Trophoblast cell (in vitro differentiated cells and primary cell): Measurements from ENCODE around the gene FGF2.

Source experiments
- DNase-seq, 2 donors: peaks; one replicate each; pipeline ENCODE4 v3.0.0-alpha.2; 2016
- H2AFZ ChIP-seq: 2 replicates; pipeline ENCODE4 v1.6.1; 2013; ENCODE audit warnings: low read length, moderate library complexity, mild to moderate bottlenecking; ENCODE audit not compliant: insufficient read depth, poor library complexity
- H2AK5ac ChIP-seq: 2 replicates; pipeline ENCODE4 v1.6.1; 2013; ENCODE audit warnings: mild to moderate bottlenecking, low read length
- H2BK120ac ChIP-seq: 2 replicates; pipeline ENCODE4 v1.6.1; 2013; ENCODE audit warnings: low read length, mild to moderate bottlenecking, moderate library complexity; ENCODE audit not compliant: insufficient read depth, poor library complexity
- H2BK12ac ChIP-seq: 2 replicates; pipeline ENCODE4 v1.6.1; 2013; ENCODE audit warnings: mild to moderate bottlenecking, low read length, moderate library complexity
- H2BK5ac ChIP-seq: 2 replicates; pipeline ENCODE4 v1.6.1; 2013; ENCODE audit warnings: low read length, low read depth, moderate library complexity, mild to moderate bottlenecking; ENCODE audit not compliant: poor library complexity
- H3K14ac ChIP-seq: 2 replicates; pipeline ENCODE4 v1.6.1; 2013; ENCODE audit warnings: mild to moderate bottlenecking, low read length
- H3K18ac ChIP-seq: 2 replicates; pipeline ENCODE4 v1.6.1; 2013; ENCODE audit warnings: mild to moderate bottlenecking, low read length
- H3K23ac ChIP-seq: 2 replicates; pipeline ENCODE4 v1.6.1; 2013; ENCODE audit warnings: low read length
- H3K27ac ChIP-seq: 2 replicates; pipeline ENCODE4 v1.5.1; 2013; ENCODE audit warnings: low read depth, mild to moderate bottlenecking, inconsistent platforms, low read length, moderate library complexity
- H3K27me3 ChIP-seq: 2 replicates; pipeline ENCODE4 v1.6.1; 2013; ENCODE audit warnings: inconsistent platforms, mild to moderate bottlenecking, low read length, moderate library complexity; ENCODE audit not compliant: insufficient read depth
- H3K36me3 ChIP-seq, 2 experiments: 1 replicate in 1 of 2; 2 replicates in 1 of 2; pipeline ENCODE4 v1.6.1; 2013; ENCODE audit warnings: low read length in 2 of 2, mild to moderate bottlenecking in 2 of 2, moderate library complexity in 1 of 2; ENCODE audit not compliant: insufficient read depth in 2 of 2, control insufficient read depth in 1 of 2
- H3K4ac ChIP-seq: 2 replicates; pipeline ENCODE4 v1.6.1; 2013; ENCODE audit warnings: low read depth, mild to moderate bottlenecking, low read length, moderate library complexity
- H3K4me1 ChIP-seq, 2 experiments: 1 replicate in 1 of 2; 2 replicates in 1 of 2; pipeline ENCODE4 v1.6.1; 2013; ENCODE audit warnings: low read length in 2 of 2, mild to moderate bottlenecking in 2 of 2, moderate library complexity in 1 of 2; ENCODE audit not compliant: insufficient read depth in 2 of 2, control insufficient read depth in 1 of 2
- H3K4me2 ChIP-seq: 2 replicates; pipeline ENCODE4 v1.6.1; 2013; ENCODE audit warnings: inconsistent platforms, mild to moderate bottlenecking, low read length, moderate library complexity
- H3K4me3 ChIP-seq: 2 replicates; pipeline ENCODE4 v1.5.1; 2013; ENCODE audit warnings: mild to moderate bottlenecking, low read depth, low read length, inconsistent platforms
- H3K79me1 ChIP-seq: one replicate; pipeline ENCODE4 v1.6.1; 2013; ENCODE audit warnings: low read length
- H3K79me2 ChIP-seq: 2 replicates; pipeline ENCODE4 v1.6.1; 2013; ENCODE audit warnings: low read length, mild to moderate bottlenecking; ENCODE audit not compliant: control insufficient read depth, insufficient read depth, poor library complexity
- H3K9ac ChIP-seq: 2 replicates; pipeline ENCODE4 v1.6.1; 2013; ENCODE audit warnings: mild to moderate bottlenecking, low read length
- H3K9me3 ChIP-seq: 2 replicates; pipeline ENCODE4 v1.6.1; 2013; ENCODE audit warnings: low read depth, mild to moderate bottlenecking, control low read depth, inconsistent platforms, low read length; ENCODE audit not compliant: insufficient read depth
- H4K12ac ChIP-seq: 2 replicates; pipeline ENCODE4 v1.6.1; 2013; ENCODE audit warnings: low read depth, mild to moderate bottlenecking, low read length, moderate library complexity
- H4K8ac ChIP-seq: 2 replicates; pipeline ENCODE4 v1.6.1; 2013; ENCODE audit warnings: low read depth, mild to moderate bottlenecking, low read length, moderate library complexity
- H4K91ac ChIP-seq: one replicate; pipeline ENCODE4 v1.6.1; 2013; ENCODE audit warnings: low read depth, mild to moderate bottlenecking, low read length, moderate library complexity
- WGBS: extraction: QIAGEN DNeasy Blood & Tissue Kit; methylation state at CpG from one replicate; pipeline ENCODE4 v1.1.7; 2013; ENCODE audit warnings: missing lambda C conversion rate; ENCODE audit not compliant: insufficient read length, insufficient coverage; ENCODE audit errors: extremely low coverage; 5-methylcytosine and 5-hydroxymethylcytosine counted together

Gene FGF2

DNA sequence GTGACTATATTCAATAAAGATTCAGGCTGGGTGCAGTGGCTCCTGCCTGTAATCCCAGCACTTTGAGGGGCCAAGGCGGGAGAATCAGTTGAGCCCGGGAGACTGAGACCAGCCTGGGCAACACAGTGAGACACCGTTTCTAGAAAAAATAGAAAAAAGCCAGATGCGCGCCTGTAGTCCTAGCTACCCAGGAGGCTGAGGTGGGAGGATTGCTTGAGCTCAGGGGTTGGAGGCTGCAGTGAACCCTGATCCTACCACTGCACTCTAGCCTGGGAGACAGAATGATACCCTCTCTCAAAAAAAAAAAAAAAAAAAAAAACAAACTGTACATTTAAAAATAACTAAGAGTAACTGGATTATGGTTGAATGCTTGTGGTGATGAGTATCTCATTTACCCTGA is 94.7 kb downstream of the FGF2 start:
- Histone ChIP-seq H2AFZ (no peak overlapping the region), H2BK120ac (no peak overlapping the region), H3K9me3 (no peaks in the 10 kb centered on the region), H4K12ac (no peak overlapping the region), H3K4me1 (peaks cover 0 to 4% of the 10 kb centered on the region in 2 experiments), H4K8ac (no peak overlapping the region), H3K4ac (no peak overlapping the region), H3K14ac (no peak overlapping the region), H3K23ac (no peak overlapping the region), H3K18ac (no peak overlapping the region), H3K27me3 (no peaks in the 10 kb centered on the region), H2AK5ac (no peak overlapping the region), H3K79me1 (peaks cover 7% of the 10 kb centered on the region), H3K9ac (no peak overlapping the region), H2BK5ac (no peak overlapping the region), H4K91ac (no peak overlapping the region), H3K4me2 (no peak overlapping the region), H3K36me3 (no peaks in the 10 kb centered on the region), H3K79me2 (peaks cover 2% of the 10 kb centered on the region), H3K27ac (no peak overlapping the region), H2BK12ac (no peak overlapping the region), H3K4me3 (no peak overlapping the region)
- no peak for DNase-seq
- no CpG with 5 or more reads among the region's 5 CpGs for WGBS

DNA sequence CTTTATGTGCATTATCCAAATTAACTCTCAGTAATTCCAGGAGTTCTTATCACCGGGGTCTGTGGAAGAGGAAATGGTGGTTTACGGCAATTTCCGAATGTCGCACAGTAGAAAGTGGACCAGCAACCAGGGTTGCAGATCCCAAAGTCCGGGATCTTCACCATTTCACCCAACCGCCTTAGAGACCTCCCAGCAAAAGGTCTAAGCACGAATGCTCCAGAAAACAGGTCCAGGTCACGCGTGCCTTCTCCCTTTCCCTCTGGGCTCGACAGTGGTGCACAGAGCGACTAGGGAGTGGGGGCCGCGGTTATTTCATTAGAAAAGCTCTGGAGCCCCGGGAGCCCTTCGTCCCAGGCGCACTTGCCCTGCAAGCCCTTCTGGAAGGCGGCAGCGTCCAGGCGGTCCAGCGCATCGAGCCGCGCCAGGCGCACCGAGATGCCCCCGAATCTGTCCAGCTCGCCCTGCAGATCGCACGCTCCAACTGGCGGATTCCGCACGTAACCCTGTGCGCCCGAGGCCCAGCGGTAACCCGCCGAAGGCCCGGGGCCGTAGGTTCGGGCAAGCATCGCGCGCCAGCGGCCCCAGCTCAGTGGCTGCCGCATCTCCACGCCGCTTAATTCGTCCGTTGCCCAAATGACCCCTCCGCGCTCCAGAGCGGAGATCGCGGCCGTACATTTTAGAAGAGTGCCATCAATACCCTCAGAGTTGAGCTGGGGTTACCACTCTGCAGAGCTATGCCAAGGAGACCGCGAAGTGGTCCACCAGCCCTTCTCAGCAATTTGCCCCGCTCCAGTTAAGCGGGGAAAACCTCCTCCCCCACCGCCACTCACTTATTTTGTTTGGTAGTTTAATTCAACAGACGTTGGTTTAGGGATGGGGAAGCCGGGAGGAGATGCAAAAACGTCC is 95.6 kb downstream of the FGF2 start, which contains the start of gene NUDT6:
TSS of gene NUDT6 (minus strand) at position 627 of the 906 bp plus-strand sequence. CDS start at position 602, 25 bp downstream.
- H2AFZ ChIP-seq = peak within 1 kb of the TSS; percentile 94
- peak within 1 kb of the TSS; percentile 56 for H4K91ac ChIP-seq
- WGBS = no CpG with 5 or more reads among the region's 63 CpGs
- H3K36me3 ChIP-seq = no peaks in the 10 kb centered on the region
- H4K8ac ChIP-seq = peak within 1 kb of the TSS; percentile 89
- H2AK5ac ChIP-seq = no peak within 1 kb of the TSS
- H2BK5ac ChIP-seq = peak within 1 kb of the TSS; percentile 47
- peak within 1 kb of the TSS; percentile 42 for H3K4ac ChIP-seq
- H3K18ac ChIP-seq = peak within 1 kb of the TSS; percentile 68
- peak within 1 kb of the TSS; percentile 83 for H3K9ac ChIP-seq
- H3K9me3 ChIP-seq = no peaks in the 10 kb centered on the region
- H4K12ac ChIP-seq = peak within 1 kb of the TSS; percentile 67
- peak within 1 kb of the TSS; percentile 43 for H2BK120ac ChIP-seq
- peaks cover 0 to 4% of the 10 kb centered on the region in 2 experiments for H3K4me1 ChIP-seq
- H3K4me3 ChIP-seq = peak within 1 kb of the TSS; percentile 91
- peak; percentile 30 to 65 for DNase-seq
- H3K23ac ChIP-seq = no peak within 1 kb of the TSS
- peak within 1 kb of the TSS; percentile 93 for H3K4me2 ChIP-seq
- peak within 1 kb of the TSS; percentile 1 for H3K27ac ChIP-seq
- no peak within 1 kb of the TSS for H2BK12ac ChIP-seq
- H3K79me1 ChIP-seq = peaks cover 7% of the 10 kb centered on the region
- peak within 1 kb of the TSS; percentile 59 for H3K14ac ChIP-seq
- H3K27me3 ChIP-seq = no peaks in the 10 kb centered on the region
- peaks cover 2% of the 10 kb centered on the region for H3K79me2 ChIP-seq

DNA sequence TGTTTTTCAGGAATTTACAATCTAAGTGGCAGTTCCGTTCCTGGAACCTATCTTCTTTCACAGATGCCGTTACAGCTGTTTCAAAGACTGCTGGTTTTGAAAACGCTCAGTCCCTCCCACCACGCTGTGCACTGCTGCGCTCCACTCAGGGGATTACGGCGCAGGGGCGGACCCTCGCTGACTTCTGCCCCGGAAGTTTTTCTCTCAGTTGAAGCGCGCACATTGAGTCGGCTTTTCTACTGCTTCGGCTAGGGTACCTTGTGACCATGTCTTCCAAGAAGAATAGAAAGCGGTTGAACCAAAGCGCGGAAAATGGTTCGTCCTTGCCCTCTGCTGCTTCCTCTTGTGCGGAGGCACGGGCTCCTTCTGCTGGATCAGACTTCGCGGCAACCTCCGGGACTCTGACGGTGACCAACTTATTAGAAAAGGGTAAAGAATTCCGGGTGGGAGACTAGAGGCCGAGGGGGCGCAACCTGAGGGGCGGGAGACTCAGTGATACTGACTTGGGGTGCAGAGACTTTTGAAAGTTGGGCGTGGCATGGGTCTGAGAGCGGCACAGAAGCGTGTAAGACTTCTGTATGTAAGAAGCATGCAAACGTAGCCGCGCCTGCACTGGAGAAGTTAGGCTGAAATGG is 96.4 kb downstream of the FGF2 start:
- no peak overlapping the region for H3K18ac ChIP-seq
- H3K23ac ChIP-seq = no peak overlapping the region
- peak overlapping the region; percentile 83 for H3K9ac ChIP-seq
- no peaks in the 10 kb centered on the region for H3K36me3 ChIP-seq
- H3K9me3 ChIP-seq = no peaks in the 10 kb centered on the region
- H4K8ac ChIP-seq = peak overlapping the region; percentile 89
- peak overlapping the region; percentile 56 for H4K91ac ChIP-seq
- H2AK5ac ChIP-seq = no peak overlapping the region
- H2BK5ac ChIP-seq = no peak overlapping the region
- H2AFZ ChIP-seq = peak overlapping the region; percentile 94
- H2BK12ac ChIP-seq = no peak overlapping the region
- H3K4me1 ChIP-seq = peaks cover 0 to 4% of the 10 kb centered on the region in 2 experiments
- H3K79me1 ChIP-seq = peaks cover 7% of the 10 kb centered on the region
- peak overlapping the region; percentile 93 for H3K4me2 ChIP-seq
- no peak overlapping the region for H3K4ac ChIP-seq
- peak overlapping the region; percentile 67 for H4K12ac ChIP-seq
- no peak overlapping the region for H3K14ac ChIP-seq
- no peaks in the 10 kb centered on the region for H3K27me3 ChIP-seq
- peak overlapping the region; percentile 1 for H3K27ac ChIP-seq
- peak; percentile 66 to 85 for DNase-seq
- no peak overlapping the region for H2BK120ac ChIP-seq
- no CpG with 5 or more reads among the region's 34 CpGs for WGBS
- peak overlapping the region; percentile 91 for H3K4me3 ChIP-seq
- peaks cover 2% of the 10 kb centered on the region for H3K79me2 ChIP-seq

- no peak overlapping the region for H2BK120ac ChIP-seq
- H3K9ac ChIP-seq = no peak overlapping the region
- DNase-seq = no peak
- no peaks in the 10 kb centered on the region for H3K79me2 ChIP-seq
- no peak overlapping the region for H3K23ac ChIP-seq
- no peak overlapping the region for H2BK5ac ChIP-seq
- peaks cover 3 to 7% of the 10 kb centered on the region in 2 experiments for H3K36me3 ChIP-seq
- H3K4me2 ChIP-seq = no peak overlapping the region
- no CpG with 5 or more reads among the region's 1 CpG for WGBS
- no peak overlapping the region for H3K4me3 ChIP-seq
- no peak overlapping the region for H3K4ac ChIP-seq
- no peak overlapping the region for H2AK5ac ChIP-seq
- no peak overlapping the region for H2BK12ac ChIP-seq
- no peak overlapping the region for H3K27ac ChIP-seq
- H4K12ac ChIP-seq = no peak overlapping the region
- no peak overlapping the region for H2AFZ ChIP-seq
- no peak overlapping the region for H3K14ac ChIP-seq
- H4K8ac ChIP-seq = no peak overlapping the region
- H4K91ac ChIP-seq = no peak overlapping the region
- no peak overlapping the region for H3K18ac ChIP-seq
- no peaks in the 10 kb centered on the region for H3K79me1 ChIP-seq
- no peaks in the 10 kb centered on the region for H3K9me3 ChIP-seq
- H3K27me3 ChIP-seq = no peaks in the 10 kb centered on the region
- peaks cover 0 to 2% of the 10 kb centered on the region in 2 experiments for H3K4me1 ChIP-seq
Measured at GRCh38 chr4:122928930-122929329, 102.3 kb downstream of the FGF2 start.
